IMR-90 (cell line): ENCODE data around the gene MAN2A1.

ENCODE experiments used
- BHLHE40 ChIP-seq: fragments of 150-350 bp; IDR thresholded peaks from 2 replicates; pipeline ENCODE4 v1.6.1; 2016; ENCODE audit warnings: mild to moderate bottlenecking, low read depth, low read length
- CEBPB ChIP-seq: IDR thresholded peaks from 2 replicates; pipeline ENCODE4 v1.6.1; 2012; ENCODE audit warnings: low read depth, low read length, improper control_type of control experiment
- MAFK ChIP-seq: IDR thresholded peaks from 2 replicates; pipeline ENCODE4 v1.6.1; 2012; ENCODE audit warnings: low read depth, low read length, improper control_type of control experiment
- MAZ ChIP-seq: IDR thresholded peaks from 2 replicates; pipeline ENCODE4 v1.6.1; 2012; ENCODE audit warnings: low read depth, mild to moderate bottlenecking, low read length, improper control_type of control experiment, moderate library complexity, borderline replicate concordance
- POLR2A ChIP-seq: IDR thresholded peaks from 2 replicates; pipeline ENCODE4 v1.6.1; 2012; ENCODE audit warnings: mild to moderate bottlenecking, low read depth, low read length
- RFX5 ChIP-seq: IDR thresholded peaks from 2 replicates; pipeline ENCODE4 v1.8.0; 2012; ENCODE audit warnings: low read depth, mild to moderate bottlenecking, low read length, moderate library complexity
- SMC3 ChIP-seq: fragments of 150-350 bp; IDR thresholded peaks from 2 replicates; pipeline ENCODE4 v1.6.1; 2016; ENCODE audit warnings: low read depth, mild to moderate bottlenecking, antibody characterized with exemption, low read length, moderate library complexity
- TF ChIP-seq, protein P1 (sequence below): conservative IDR thresholded peaks from 2 replicates; pipeline ENCODE4 v1.5.1; 2012; ENCODE audit warnings: mild to moderate bottlenecking, low read depth, low read length, improper control_type of control experiment

DNA sequence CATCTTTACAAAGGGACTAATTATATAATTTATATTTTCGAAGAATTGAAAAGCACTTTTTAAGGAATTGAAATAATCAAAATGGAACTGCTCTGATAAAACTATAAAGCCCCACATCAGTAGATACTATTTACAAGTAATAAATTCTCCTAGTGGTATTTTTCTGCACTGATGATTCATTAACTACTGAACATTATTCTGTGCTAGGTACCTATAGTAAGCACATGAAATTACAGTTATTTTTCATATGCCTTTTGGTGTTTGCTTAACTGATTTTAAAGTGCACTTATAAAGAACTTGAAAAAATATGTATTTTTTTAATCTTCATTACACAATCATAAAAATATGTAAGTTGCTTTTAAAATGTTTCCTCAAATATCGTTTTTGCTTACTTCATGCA lies 123.0 kb downstream of the MAN2A1 start:
- TF ChIP-seq, protein P1, sequence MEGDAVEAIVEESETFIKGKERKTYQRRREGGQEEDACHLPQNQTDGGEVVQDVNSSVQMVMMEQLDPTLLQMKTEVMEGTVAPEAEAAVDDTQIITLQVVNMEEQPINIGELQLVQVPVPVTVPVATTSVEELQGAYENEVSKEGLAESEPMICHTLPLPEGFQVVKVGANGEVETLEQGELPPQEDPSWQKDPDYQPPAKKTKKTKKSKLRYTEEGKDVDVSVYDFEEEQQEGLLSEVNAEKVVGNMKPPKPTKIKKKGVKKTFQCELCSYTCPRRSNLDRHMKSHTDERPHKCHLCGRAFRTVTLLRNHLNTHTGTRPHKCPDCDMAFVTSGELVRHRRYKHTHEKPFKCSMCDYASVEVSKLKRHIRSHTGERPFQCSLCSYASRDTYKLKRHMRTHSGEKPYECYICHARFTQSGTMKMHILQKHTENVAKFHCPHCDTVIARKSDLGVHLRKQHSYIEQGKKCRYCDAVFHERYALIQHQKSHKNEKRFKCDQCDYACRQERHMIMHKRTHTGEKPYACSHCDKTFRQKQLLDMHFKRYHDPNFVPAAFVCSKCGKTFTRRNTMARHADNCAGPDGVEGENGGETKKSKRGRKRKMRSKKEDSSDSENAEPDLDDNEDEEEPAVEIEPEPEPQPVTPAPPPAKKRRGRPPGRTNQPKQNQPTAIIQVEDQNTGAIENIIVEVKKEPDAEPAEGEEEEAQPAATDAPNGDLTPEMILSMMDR = no peak
- TF ChIP-seq CEBPB = no peak; the same call in 1 of the 2 replicates
- TF ChIP-seq POLR2A = no peak
- no peak for TF ChIP-seq MAFK
- TF ChIP-seq BHLHE40 = no peak
- no peak for TF ChIP-seq MAZ
- TF ChIP-seq RFX5 = no peak
- no peak for TF ChIP-seq SMC3
